Measurements from ENCODE around the gene ZNF526.

DNA sequence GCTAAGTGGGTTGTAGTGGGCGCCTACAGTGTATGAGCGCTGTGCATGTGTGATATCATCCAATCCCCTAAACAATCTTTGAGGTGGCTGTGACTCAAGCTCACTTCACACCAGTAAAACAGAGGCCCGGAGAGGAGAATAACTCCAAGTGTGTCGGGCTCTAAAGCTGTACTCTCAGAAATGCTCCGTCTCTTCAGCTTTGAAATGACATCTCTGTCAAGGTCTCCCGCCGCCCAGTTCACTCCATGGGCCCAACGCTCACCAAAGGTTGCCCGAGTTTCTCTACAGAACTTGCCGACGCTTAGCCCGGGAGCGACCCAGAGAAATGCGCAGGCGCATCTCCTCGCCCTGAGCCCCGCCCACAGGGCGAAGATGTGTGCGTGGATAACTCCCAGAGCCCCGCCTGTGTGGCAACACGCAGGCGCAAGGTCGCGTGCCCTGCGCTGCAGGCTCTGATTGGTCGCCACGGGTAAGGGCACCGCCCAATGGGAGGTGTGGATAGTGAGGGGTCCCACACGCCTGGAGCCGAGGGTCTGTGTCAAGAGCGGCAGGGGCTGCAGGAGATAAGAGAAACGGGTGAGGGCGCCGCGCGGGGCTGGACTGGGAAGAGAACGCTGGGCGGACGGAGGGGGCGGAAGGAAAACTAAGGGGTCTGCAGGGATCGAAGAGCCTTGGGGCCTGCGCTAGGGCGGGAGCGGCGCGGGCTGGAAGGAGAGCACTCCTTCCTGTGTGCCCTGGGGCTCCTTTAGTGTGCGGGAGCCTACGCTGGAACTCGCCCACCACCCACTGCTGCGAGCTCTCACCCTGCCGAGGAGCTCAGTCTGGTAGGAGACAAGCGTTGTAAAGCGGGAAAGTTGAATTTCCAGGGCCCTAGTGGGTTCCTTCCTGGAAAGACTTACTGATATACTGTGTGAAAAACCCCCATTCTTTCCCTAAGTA, at the start of gene ZNF526:
- TF ChIP-seq MYC (IDR thresholded peaks at IDR 0.05; ENCODE audit: low read depth, low read length) (peak; percentile 35; the same call in 1 of the 2 replicates), POLR2A (IDR thresholded peaks at IDR 0.05; ENCODE audit: extremely low read depth, insufficient read length) (peak; percentile 64)
- TF ChIP-seq, protein P1, sequence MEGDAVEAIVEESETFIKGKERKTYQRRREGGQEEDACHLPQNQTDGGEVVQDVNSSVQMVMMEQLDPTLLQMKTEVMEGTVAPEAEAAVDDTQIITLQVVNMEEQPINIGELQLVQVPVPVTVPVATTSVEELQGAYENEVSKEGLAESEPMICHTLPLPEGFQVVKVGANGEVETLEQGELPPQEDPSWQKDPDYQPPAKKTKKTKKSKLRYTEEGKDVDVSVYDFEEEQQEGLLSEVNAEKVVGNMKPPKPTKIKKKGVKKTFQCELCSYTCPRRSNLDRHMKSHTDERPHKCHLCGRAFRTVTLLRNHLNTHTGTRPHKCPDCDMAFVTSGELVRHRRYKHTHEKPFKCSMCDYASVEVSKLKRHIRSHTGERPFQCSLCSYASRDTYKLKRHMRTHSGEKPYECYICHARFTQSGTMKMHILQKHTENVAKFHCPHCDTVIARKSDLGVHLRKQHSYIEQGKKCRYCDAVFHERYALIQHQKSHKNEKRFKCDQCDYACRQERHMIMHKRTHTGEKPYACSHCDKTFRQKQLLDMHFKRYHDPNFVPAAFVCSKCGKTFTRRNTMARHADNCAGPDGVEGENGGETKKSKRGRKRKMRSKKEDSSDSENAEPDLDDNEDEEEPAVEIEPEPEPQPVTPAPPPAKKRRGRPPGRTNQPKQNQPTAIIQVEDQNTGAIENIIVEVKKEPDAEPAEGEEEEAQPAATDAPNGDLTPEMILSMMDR (IDR thresholded peaks at IDR 0.05; ENCODE audit: low read depth, low read length) = no peak
- TF ChIP-seq, protein P2, sequence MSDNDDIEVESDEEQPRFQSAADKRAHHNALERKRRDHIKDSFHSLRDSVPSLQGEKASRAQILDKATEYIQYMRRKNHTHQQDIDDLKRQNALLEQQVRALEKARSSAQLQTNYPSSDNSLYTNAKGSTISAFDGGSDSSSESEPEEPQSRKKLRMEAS (IDR thresholded peaks at IDR 0.05; ENCODE audit: low read depth, low read length) = peak; percentile 77

All from NB4 (cell line).